GM19395 (cell line): ENCODE results near the gene OR1F1.
"Not testable (repeated sequence)": the region's sequence is repeated elsewhere in the genome, so short reads cannot be mapped to it uniquely, and the experiment has no call there.

Source experiments
- ATAC-seq: cut with Tn5 transposase; IDR thresholded peaks from one replicate; pipeline ENCODE4 v1.9.1; 2021; ENCODE audit warnings: mild to moderate bottlenecking, moderate library complexity; ENCODE audit not compliant: unreplicated experiment

Gene OR1F1

DNA sequence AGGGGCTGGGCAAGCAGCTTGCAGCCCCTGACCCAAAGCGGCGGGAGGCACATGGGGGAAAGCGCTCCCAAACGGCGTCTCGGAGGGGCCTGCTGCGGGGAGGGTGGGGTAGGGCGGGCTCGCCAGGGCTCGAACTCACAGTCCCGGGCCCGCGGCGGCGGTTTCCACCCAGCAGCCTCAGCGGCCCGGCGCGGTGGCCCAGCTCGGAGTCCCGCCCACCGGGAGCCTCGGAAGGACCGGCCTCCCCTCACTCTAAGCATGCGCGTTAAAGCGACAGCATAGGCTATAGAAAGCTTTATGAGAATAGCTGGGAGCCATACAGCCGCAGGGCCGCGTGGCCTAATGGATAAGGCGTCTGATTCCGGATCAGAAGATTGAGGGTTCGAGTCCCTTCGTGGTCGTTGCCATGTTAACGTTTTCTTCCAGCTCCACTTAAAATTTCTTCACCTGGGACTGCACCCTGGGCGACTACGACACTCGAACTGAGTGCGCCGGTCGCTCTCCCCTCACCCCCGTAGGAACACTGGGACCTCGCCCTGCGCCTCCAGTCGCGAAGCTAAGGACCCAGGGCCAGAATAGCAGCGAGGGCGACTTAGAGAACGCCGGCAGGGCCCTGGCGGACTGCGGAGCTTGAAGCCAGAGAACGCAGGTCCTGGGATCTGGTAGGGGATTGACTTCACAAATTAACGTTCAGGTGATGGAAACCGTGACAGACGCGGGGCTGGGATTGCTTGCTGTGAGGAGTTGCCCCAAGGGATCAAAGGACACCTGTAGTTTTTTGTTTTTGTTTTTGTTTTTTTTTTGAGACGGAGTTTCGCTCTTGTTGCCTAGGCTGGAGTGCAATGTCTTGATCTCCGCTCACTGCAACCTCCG is 37.4 kb upstream of the OR1F1 start:
- ATAC-seq, result peak; percentile 68

DNA sequence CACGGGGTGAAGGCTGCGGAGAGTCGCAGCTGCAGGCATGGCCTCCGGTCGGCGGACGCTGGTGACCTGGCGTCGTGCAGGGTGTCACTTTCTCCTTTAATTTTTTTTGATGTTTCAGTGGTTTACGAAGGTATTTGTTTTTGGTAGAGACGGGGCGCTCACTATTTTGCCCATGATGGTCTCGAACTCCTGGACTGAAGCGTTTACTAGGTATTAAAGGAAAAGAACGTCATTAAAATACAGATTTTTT is 36.1 kb upstream of the OR1F1 start:
- ATAC-seq, result no peak

DNA sequence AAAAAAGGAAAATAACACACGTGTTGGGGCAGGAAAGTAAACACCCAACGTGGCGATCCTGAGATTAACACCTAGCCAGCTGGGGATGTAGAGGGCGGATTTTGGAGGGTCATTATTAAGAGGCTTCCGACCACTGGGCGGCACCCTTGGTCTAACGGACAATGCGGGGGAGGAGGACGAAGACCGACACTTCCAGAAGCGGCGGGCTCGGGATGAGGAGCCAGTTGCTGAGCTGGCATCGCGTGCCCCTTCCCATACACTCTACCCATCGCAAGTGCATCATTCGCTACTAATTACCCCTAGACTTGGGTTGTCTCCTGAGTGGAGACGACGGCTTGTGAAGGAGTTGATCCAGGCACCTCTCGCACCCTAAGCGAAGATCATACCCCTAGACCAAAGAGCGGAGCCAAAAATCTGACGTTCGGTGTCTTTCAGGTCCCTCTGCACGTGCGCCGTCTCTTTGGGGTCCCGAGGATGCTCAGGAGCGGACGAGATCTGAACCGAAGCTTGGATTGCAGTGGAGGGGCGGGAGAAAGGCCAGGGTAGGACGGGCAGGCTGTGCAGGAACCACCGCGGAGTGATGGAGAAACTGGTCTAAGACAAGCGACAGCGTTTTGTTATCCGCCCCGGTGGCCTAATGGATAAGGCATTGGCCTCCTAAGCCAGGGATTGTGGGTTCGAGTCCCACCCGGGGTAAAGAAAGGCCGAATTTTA is 35.6 kb upstream of the OR1F1 start:
- no peak for ATAC-seq

DNA sequence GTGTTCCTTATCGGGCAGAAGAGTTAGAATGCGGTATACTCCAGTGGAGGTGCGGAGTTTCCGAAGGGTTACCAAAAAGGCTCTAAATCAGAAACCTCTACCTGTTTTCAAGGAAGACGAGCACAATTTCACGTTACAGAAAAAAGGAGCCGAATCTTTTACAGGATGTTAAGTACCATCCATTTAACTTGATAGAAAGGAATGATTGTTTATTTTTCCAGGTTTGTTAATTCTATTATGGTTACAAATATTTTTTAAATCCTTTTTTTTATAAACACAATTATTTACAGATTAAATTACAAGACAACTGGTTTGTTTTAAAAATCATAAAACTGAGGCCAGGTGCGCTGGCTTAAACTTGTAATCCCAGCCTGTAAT is 35.0 kb upstream of the OR1F1 start:
- no peak for ATAC-seq

DNA sequence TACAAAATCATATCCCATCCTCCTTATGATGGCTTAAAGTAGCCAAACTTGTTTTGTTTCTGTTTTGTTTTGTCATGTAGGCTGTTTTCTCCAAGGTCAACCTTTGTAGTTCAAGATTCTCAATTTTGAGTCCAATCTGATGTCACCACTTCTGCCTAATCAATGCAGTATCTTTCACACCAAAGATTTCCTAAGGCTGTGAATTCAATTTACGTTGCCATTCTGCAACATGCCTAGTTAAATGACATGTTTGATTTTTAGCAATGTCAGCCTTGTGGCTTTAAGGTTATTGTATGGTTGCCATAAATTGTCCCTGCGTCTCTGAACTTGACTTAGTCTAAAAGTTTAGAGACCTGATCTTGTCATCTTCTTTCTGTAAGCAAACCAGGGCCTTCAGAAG is 32.8 kb upstream of the OR1F1 start:
- no peak for ATAC-seq

DNA sequence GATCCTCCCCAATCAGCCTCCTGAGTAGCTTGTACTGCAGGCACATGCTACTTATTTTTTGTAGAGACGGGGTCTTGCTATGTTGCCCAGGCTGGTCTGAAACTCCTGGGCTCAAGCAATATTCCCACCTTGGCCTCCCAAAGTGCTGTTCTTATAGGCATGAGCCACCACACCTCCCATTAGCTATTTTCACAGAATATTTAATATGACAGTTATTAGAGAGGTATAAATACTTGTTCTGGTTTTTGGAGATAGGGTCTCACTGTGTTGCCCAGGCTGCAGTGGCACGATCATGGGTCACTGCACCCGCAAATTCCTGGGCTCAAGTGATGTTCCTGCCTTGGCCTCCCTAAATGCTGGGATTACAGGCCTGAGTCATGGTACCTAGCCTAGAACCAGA is 32.0 kb upstream of the OR1F1 start:
- no peak for ATAC-seq

DNA sequence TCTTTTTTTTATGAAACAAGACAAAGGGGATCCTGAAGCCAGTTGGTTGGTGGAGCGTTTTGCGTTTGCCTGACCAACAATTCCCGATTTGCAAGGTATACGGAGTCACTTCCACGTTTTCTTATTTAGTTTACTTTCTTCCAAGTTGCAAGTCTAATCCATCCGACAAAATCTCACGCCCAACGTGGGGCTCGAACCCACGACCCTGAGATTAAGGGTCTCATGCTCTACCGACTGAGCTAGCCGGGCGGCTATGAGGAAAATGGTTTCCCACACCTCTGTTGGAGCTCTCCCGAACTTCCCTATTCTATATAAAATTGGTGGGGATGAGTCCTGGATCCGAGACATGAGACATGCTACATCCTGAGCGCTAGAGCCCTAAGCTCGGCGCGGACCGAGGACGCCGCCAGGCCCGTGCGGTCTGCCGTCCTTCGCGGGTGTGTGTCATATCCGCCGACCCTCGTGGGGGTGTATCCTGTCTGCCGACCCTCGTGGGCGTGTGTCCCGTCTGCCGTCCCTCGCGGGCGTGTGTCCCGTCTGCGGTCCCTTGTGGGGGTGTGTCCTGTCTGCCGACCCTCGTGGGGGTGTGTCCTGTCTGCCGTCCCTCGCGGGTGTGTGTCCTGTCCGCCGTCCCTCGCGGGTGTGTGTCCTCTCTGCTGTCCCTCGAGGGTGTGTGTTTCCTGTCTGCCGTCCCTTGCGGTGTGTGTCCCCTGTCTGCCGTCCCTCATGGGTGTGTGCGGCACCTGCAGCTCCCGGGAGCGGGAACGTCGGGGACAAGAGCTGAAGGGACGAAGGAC is 30.6 kb upstream of the OR1F1 start:
- no peak for ATAC-seq

DNA sequence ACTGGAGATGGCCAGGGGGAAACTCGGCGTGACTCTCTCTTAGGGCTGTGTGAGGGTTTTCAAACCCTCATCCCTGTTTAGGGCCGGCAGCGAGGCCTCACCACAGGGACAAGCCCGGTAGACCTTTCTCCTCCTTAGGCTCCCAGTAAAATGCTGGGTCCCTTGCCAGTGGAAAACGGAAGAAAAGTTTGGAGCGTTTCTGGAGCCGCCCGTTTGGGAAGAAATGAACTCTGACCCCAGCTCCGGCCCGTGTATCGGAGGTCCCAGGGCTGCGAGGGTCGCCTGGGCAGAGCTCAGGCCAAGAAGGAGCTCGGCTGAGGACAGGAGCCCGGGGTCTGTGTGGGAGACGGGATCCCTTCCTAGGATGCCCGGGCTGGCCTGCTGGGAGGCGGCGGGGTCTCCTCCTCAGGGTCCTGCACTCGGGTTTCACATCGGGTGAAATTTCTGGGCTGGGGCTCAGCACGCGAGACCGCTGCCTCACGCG is 29.9 kb upstream of the OR1F1 start:
- no peak for ATAC-seq

DNA sequence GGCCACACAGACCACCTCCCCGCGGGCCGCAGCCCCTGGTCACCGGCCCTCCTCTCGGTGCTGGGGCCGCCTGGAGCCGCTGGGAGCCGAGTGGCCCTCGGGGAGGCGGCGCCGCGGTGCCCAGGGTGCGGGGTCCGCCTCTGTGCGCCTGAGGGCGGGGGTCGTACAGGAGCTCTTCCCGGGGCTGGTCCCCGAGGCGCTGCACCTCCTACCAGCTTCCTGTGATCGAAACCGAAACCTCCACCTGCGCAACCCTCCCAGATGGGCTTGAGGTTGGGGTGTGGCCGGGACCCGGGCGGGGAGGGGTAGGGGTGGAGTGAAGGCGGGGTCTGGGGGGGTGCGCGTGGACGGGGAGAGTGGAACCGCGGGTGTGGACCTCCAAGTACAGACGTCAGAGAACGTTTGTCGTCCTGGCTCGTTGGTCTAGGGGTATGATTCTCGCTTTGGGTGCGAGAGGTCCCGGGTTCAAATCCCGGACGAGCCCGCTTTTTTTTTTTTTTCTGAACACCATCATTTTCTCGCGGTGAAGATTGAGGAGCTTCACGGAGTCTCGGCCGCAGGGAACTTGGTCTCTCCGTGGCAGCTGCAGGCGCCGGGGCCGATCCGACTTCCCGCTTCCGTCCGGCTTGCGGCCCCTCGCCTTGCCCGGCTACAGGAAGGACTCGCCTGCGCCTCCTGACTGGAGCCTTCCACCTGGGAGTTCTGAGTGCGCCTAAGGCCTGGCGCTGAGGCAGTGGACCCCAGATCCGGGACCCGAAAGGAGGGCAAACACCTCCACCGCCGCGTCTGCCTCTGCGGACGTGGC is 29.3 kb upstream of the OR1F1 start:
- no peak for ATAC-seq

DNA sequence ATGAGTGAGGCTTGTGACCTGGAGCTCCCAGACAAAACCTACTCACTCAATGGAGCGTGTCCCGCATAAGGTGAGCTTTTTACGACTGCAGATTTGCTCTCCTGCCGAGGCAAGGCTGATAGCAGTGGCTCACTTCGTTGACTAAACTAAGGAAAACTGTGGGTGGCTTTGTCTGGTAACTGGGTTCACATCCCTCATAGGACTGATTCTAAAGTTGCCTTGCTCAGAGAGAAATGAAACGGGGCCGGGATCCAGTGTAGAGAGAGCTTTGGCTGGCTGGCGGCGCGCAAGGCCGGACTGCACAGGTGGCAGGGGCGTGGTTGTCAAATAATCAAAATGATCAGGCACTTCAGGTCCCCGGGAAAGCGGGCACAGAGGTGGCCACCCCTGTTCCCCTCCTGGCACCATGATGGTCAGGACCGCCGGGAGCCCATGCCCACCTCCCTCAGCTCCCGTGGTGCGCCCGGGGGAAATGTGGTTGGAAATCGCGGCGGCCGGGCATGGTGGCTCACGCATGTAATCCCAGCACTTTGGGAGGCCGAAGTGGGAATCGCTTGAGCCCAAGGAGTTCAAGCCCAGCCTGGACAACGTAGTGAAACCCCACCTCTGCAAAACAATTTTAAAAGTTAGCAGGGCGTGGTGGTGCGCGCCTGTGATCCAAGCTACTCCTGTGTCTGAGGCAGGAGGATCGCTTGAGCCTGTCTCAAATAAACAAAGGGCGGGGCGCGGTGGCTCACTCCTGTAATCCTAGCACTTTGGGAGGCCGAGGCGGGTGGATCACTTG is 26.6 kb upstream of the OR1F1 start:
- no peak for ATAC-seq

DNA sequence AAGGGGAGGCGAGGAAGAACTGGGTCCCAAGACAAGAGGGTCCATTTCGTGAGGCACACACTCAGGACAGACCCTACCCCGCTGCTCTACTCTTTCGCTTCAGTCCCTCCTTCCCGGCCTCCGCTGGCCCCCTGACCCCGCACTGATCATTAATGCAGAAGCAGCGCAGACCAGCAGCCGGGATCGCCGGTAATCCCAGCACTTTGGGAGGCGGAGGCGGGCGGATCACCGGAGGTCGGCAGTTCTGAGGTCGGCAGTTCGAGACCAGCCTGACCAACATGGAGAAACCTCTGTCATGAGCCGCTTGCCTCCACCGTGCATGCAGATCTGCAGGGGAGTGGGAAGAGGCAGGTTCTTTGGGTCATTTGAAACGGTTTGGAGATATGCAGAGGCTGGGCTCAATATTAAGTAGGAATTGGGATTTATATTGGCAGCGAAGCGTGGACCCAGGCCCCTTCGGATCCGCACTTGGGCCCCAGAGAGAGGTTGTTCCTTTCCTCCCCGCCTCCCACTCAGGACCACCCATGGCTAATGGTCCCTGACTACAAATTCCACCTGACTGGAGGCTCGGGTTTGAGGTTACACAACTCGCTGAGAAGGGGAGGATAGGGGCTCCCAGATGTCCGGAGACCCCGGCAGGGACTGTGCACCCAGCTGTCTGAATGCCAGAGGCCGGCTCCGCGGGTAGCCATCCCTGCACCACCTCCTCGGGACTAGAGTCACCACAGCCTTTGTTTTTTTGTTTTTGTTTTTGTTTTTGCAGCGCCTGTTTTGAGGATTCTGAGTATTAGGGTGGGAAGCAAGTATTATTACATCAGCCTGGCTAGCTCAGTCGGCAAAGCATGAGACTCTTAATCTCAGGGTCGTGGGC is 23.6 kb upstream of the OR1F1 start:
- ATAC-seq, result no peak

DNA sequence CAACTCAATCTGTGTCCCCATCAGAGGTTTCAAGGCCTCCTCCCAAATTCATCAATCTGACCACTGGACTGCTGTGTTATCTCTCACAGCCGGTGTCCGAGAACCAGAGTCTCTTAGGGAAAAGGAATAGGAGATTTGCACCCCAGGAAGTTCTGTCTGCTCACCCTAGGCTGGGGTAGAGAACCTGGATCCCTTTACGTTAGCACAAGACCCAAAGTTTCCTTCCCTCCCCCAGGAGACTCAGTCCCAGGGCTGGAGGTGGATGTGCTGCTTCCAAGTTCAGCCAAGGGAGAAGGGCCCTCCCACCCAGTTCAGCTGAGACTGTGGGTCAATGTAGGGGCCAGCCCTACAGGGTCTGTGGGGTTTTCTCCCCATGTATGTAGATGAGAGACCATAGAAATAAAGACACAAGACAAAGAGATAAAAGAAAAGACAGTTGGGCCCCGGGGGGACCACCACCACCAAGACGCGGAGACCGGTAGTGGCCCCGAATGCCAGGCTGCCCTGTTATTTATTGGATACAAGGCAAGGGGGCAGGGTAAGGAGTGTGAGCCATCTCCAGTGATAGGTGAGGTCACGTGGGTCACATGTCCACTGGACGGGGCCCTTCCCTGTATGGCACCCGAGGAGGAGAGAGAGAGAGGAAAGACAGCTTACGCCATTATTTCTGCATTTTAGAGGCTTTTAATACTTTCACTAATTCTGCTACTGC is 22.7 kb upstream of the OR1F1 start:
- no peak for ATAC-seq

DNA sequence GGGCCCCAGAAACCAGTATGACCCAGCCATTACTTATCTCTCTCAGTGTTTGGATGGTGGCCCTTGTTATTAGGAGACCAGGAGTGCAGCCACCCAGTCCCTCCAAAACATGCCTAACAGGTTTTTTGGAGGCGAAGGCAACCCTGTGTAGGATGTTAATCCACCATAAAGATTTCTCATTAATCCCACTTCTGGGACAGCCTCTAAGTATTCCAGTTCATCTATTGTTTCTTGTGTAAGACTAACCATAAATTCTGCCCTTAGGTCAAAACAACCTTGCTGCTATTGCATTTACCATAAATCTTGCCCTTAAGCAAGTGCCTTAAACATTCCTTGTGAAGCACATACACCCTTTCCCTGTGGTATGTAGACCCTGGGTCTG is 21.5 kb upstream of the OR1F1 start:
- no peak for ATAC-seq

DNA sequence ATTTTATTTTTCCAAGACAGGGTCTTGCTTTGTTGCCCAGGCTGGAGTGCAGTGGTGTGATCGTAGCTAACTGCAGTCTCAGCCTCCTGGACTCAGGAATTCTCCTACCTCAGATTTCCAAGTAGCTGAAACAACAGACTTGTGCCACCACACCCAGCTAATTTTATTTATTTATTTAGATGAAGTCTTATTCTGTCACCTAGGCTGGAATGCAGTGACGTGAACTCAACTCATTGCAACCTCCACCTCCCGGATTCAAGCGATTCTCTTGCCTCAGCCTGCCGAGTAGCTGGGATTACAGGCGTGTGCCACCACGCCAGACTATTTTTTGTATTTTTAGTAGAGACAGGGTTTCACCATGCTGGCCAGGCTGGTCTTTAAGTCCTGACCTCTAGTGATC is 19.3 kb upstream of the OR1F1 start:
- not testable (repeated sequence) for ATAC-seq

DNA sequence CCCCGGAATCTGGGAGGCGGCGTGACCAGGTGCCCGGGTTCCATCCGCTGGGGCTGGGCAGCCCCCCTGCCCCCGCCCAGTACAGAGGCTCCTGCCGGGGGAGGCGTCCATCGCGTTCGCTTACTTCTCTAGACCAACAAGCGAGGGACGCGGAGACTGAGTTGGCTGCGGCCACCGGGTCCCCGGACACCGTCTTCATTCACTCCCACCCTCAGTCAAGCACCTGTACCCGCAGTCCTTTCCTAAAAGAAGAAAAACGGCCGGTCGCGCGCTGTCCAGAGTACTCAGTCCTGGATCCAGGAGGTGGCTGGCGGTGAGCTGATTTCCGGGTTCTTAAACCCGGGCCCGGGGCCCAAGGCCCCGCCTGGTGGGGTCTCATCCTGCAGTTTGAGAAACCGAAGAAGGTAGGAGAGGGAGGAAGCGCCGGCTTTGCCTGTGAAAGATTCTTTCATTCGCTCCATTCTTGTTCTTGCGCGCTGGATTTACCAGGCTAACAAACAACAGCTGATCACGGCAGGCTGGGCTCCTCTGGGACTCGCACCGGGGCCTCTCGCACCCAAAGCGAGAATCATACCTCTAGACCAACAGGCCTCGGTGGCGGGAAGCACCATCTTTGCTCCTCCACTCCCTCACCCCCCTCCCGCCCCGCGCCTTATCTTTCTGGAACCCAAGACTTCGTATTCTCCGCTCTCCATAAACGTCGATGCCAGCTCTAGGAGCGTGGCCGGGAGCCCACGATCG is 17.4 kb upstream of the OR1F1 start:
- no peak for ATAC-seq

DNA sequence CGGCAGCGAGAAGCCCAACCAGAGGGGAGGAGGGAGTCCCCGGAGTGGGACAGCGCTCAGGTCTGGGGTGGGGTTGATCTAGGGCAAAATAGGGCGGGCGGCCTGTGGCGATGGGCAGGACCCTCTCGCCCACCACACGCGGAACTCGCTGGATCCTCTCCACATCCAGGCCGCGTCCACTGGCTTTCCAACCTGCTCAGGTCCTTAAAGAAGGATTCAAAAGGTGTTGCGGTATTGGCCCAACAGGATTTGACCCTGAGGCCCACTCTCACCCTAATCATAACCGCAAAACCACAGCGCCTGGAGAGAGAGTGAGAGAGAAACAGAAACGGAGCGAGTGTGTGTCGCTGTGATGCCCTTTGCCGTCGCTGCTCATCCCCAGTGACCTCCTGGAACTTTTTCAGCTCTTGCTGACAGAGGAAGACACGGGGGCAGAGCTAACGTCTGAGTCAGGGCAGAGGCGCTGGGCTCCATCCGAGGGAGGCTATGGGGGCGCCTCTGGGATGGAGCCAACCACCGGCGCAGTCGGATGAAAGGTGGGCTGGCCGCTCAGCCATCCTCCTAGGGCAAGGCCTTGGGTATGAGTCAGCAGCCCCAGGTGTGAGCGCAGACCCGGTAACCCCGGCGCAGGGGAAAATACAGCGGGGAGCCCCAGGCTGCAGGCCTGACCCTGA is 16.7 kb upstream of the OR1F1 start:
- ATAC-seq, result peak; percentile 57

DNA sequence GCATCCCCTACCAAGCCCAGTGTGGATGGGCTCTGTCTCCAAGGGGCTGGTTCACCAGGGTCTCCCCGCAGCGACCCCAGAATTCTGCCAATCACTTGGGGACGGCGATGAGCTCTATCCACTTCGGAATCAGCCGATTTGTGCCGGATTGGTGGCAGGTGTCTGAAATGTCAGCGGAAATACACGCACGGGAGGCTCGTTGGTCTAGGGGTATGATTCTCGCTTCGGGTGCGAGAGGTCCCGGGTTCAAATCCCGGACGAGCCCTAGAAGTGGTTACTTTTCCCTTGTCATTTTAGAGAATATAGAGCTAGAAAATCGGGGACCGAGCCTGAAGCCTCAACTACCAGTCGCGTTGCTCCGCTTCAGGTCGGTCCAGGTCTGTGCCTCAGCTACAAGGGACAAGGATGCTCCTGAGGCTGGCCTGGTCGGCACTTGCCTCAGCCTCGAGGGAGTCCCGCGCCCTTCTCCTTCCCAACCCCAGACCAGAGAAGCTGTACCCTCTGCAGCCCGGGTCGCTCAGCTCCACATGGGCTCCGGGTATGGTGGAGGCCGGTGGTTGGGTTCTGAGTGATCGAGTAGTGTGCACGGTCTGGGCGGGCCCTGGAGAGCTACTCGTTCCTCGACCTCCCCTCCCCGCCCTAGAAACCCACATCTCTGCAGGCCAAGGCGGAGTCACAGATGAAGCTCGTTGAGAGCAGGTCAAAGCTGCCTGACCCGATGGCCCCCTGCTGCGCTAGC is 16.0 kb upstream of the OR1F1 start:
- peak; percentile 29 for ATAC-seq
